B cell (primary cell): ENCODE data around the gene SNX24. TPM values are rescaled to one million over a fixed set of nuclear protein-coding genes. Genes with fewer than 3 reads are reported as not detected.
"Not testable (repeated sequence)": the region's sequence is repeated elsewhere in the genome, so short reads cannot be mapped to it uniquely, and the experiment has no call there.

Source experiments
- ATAC-seq: fragments of 200-7000 bp; cut with Tn5 transposase; one replicate; pipeline ENCODE4 v1.10.0; 2021; ENCODE audit warnings: low read depth, mild to moderate bottlenecking, moderate number of reproducible peaks, moderate library complexity
- CTCF ChIA-PET: fragments of 350-600 bp; sonication (Branson Sonifier 250); formaldehyde crosslinking; loops from one replicate; lab custom pipeline; 2021; ENCODE audit warnings: antibody characterized with exemption, inconsistent platforms; lab: Charles Lee
- POLR2A ChIA-PET: fragments of 350-600 bp; sonication (Branson Sonifier 250); formaldehyde crosslinking; loops from one replicate; lab custom pipeline; 2021; ENCODE audit warnings: antibody characterized with exemption; lab: Charles Lee
- DNase-seq: peaks from one replicate; pipeline ENCODE4 v3.0.0; 2013
- H2AFZ ChIP-seq: 2 replicates; pipeline ENCODE4 v1.6.1; 2012; ENCODE audit warnings: mild to moderate bottlenecking, low read depth, low read length; ENCODE audit not compliant: insufficient read depth, poor library complexity, severe bottlenecking
- H3K27ac ChIP-seq, 2 donors: 1 replicate in 1 of 2; 2 replicates in 1 of 2; pipeline ENCODE4 v1.5.1; 2012 to 2013; ENCODE audit warnings: low read length in 2 of 2, mild to moderate bottlenecking in 2 of 2, moderate library complexity in 1 of 2
- H3K27me3 ChIP-seq, 4 experiments: fragments of 200-600 bp in 1 of 4; sonication (generic) in 1 of 4; replicated peaks in 1 of 4; 1 replicate in 2 of 4; 2 replicates in 2 of 4; pipeline versions ENCODE4 v1.6.1 to v1.7.0; 2013 to 2016; ENCODE audit warnings: low read length in 3 of 4, mild to moderate bottlenecking in 2 of 4, mixed read lengths in 1 of 4, moderate library complexity in 1 of 4; ENCODE audit not compliant: insufficient read depth in 4 of 4, control insufficient read depth in 3 of 4; ENCODE audit errors: control extremely low read depth in 1 of 4
- H3K36me3 ChIP-seq, 2 experiments: replicated peaks in 1 of 2; 1 replicate in 1 of 2; 2 replicates in 1 of 2; pipeline versions ENCODE4 v1.6.1 to v1.7.1; 2013; ENCODE audit warnings: low read length in 1 of 2; ENCODE audit not compliant: insufficient read depth in 2 of 2, control insufficient read depth in 1 of 2; ENCODE audit errors: control extremely low read depth in 1 of 2, extremely low read depth in 1 of 2
- H3K4me1 ChIP-seq, 2 donors: fragments of 200-600 bp in 1 of 2; sonication (generic) in 1 of 2; 1 replicate in 1 of 2; 2 replicates in 1 of 2; pipeline versions ENCODE4 v1.5.1 to v1.6.1; 2013 to 2017; ENCODE audit warnings: low read length in 2 of 2; ENCODE audit not compliant: control insufficient read depth in 2 of 2, insufficient read depth in 2 of 2
- H3K4me2 ChIP-seq: replicated peaks from 2 replicates; pipeline ENCODE3; 2012; ENCODE audit warnings: mild to moderate bottlenecking, low read depth, low read length; ENCODE audit not compliant: poor library complexity, severe bottlenecking
- H3K4me3 ChIP-seq, 5 experiments: fragments of 200-600 bp in 1 of 5; sonication (generic) in 1 of 5; 1 replicate in 3 of 5; 2 replicates in 2 of 5; pipeline versions ENCODE4 v1.5.1 to v1.7.0; 2011 to 2016; ENCODE audit warnings: low read length in 4 of 5, mild to moderate bottlenecking in 4 of 5, low read depth in 2 of 5, control low read depth in 1 of 5, moderate library complexity in 1 of 5; ENCODE audit not compliant: insufficient read depth in 1 of 5; ENCODE audit errors: control extremely low read depth in 1 of 5, extremely low read depth in 1 of 5
- H3K79me2 ChIP-seq: fragments of 200-600 bp; sonication (generic); one replicate; pipeline ENCODE4 v1.6.0; 2016; ENCODE audit warnings: low read length; ENCODE audit not compliant: control insufficient read depth, insufficient read depth
- H3K9ac ChIP-seq: fragments of 200-600 bp; sonication (generic); 2 replicates; pipeline ENCODE4 v1.6.1; 2017; ENCODE audit warnings: mild to moderate bottlenecking, low read length, moderate library complexity
- H3K9me3 ChIP-seq, 3 donors: one replicate each; pipeline versions ENCODE4 v1.6.1 to v1.7.1; 2013; ENCODE audit warnings: low read length in 2 of 3; ENCODE audit not compliant: control insufficient read depth in 2 of 3, insufficient read depth in 1 of 3; ENCODE audit errors: control extremely low read depth in 1 of 3
- H4K20me1 ChIP-seq: 2 replicates; pipeline ENCODE4 v1.6.0; 2012; ENCODE audit warnings: mild to moderate bottlenecking, low read length; ENCODE audit not compliant: insufficient read depth, control insufficient read depth, poor library complexity, severe bottlenecking
- H3K27ac Mint-ChIP-seq: one replicate; pipeline ENCODE4 v1.8.0; 2021; ENCODE audit warnings: mixed read lengths
- H3K27me3 Mint-ChIP-seq: one replicate; pipeline ENCODE4 v1.8.0; 2021; ENCODE audit warnings: mixed read lengths
- H3K4me1 Mint-ChIP-seq: one replicate; pipeline ENCODE4 v1.8.0; 2021; ENCODE audit warnings: mixed read lengths
- H3K4me3 Mint-ChIP-seq: one replicate; pipeline ENCODE4 v1.8.0; 2021; ENCODE audit warnings: mixed read lengths
- H3K9me3 Mint-ChIP-seq: one replicate; pipeline ENCODE4 v1.8.0; 2022; ENCODE audit warnings: mixed read lengths; ENCODE audit not compliant: insufficient read depth
- CTCF ChIP-seq: fragments of 200-600 bp; IDR thresholded peaks from one replicate; pipeline ENCODE4 v1.8.0; 2022; ENCODE audit warnings: antibody characterized with exemption, mild to moderate bottlenecking
- EZH2 ChIP-seq: IDR thresholded peaks from 2 replicates; pipeline ENCODE4 v1.6.1; 2012; ENCODE audit warnings: borderline replicate concordance, low read depth, mild to moderate bottlenecking, moderate library complexity, low read length; ENCODE audit not compliant: insufficient read depth, poor library complexity, severe bottlenecking
- WGBS: methylation state at CpG from one replicate; pipeline ENCODE4 v1.1.5; 2013; ENCODE audit warnings: missing lambda C conversion rate; ENCODE audit not compliant: insufficient coverage; 5-methylcytosine and 5-hydroxymethylcytosine counted together
- intact Hi-C: fragments of 100-400 bp; cut with micrococcal nuclease; formaldehyde crosslinking; loops from one replicate; pipeline ENCODE4 v1.10.0; 2022
- polyA plus RNA-seq: library from polyadenylated mRNA; depleted of rRNA; stranded (reverse); fragments of >200 nt; gene quantifications from 2 replicates; pipeline ENCODE4 v1.2.3, GENCODE V29; 2012
- total RNA-seq, 2 donors: library from RNA; stranded (reverse); fragments of 120-200 nt in 1 of 2; gene quantifications; 1 replicate in 1 of 2; 2 replicates in 1 of 2; pipeline versions ENCODE4 v1.2.3 to v1.2.4, GENCODE V29; 2013 to 2022

The SNX24 gene
- total and polyA plus RNA-seq, 2 donors (not counting 1 experiment from before 2014, with no cell fraction given) = 1.1 to 9.3 TPM

GRCh38 chr5:122971333-122971732, 125.9 kb downstream of the SNX24 start:
- ATAC-seq (no peak), DNase-seq (no peak)
- Histone ChIP-seq H3K9ac (no peak overlapping the region), H3K4me2 (no peak overlapping the region), H3K79me2 (no peaks in the 10 kb centered on the region), H2AFZ (no peak overlapping the region), H4K20me1 (no peaks in the 10 kb centered on the region), H3K9me3 (no peaks in the 10 kb centered on the region), H3K27me3 (no peaks in the 10 kb centered on the region), H3K36me3 (no peaks in the 10 kb centered on the region), H3K4me3 (no peak overlapping the region), H3K27ac (no peak overlapping the region), H3K4me1 (peaks cover 0 to 4% of the 10 kb centered on the region in 2 donors)
- peaks cover 9% of the 10 kb centered on the region for H3K4me1 Mint-ChIP-seq
- intact Hi-C loops = no loop called here
- no peak overlapping the region for H3K4me3 Mint-ChIP-seq
- ChIA-PET CTCF (no interaction called here), POLR2A (no interaction called here)
- no CpG with 5 or more reads among the region's 2 CpGs for WGBS
- TF ChIP-seq EZH2 (no peak), CTCF (no peak)
- no peak overlapping the region for H3K27ac Mint-ChIP-seq
- no peaks in the 10 kb centered on the region for H3K27me3 Mint-ChIP-seq
- no peaks in the 10 kb centered on the region for H3K9me3 Mint-ChIP-seq

GRCh38 chr5:122972877-122973276, 127.5 kb downstream of the SNX24 start:
- Mint-ChIP-seq H3K27ac (no peak overlapping the region), H3K27me3 (no peaks in the 10 kb centered on the region), H3K9me3 (no peaks in the 10 kb centered on the region), H3K4me1 (no peaks in the 10 kb centered on the region), H3K4me3 (no peak overlapping the region)
- ChIA-PET CTCF (no interaction called here), POLR2A (no interaction called here)
- ATAC-seq (no peak), DNase-seq (no peak)
- no peak overlapping the region for H3K9ac ChIP-seq
- no peaks in the 10 kb centered on the region for H3K9me3 ChIP-seq
- H3K4me2 ChIP-seq = no peak overlapping the region
- H3K4me3 ChIP-seq = no peak overlapping the region
- no peaks in the 10 kb centered on the region for H4K20me1 ChIP-seq
- WGBS = 97% methylated on average over 3 of the region's 4 CpGs
- intact Hi-C loops = no loop called here
- no peak overlapping the region for H2AFZ ChIP-seq
- no peak for TF ChIP-seq EZH2
- TF ChIP-seq CTCF = no peak
- no peaks in the 10 kb centered on the region for H3K4me1 ChIP-seq
- no peak overlapping the region for H3K27ac ChIP-seq
- no peaks in the 10 kb centered on the region for H3K27me3 ChIP-seq
- no peaks in the 10 kb centered on the region for H3K79me2 ChIP-seq
- H3K36me3 ChIP-seq = no peaks in the 10 kb centered on the region

DNA sequence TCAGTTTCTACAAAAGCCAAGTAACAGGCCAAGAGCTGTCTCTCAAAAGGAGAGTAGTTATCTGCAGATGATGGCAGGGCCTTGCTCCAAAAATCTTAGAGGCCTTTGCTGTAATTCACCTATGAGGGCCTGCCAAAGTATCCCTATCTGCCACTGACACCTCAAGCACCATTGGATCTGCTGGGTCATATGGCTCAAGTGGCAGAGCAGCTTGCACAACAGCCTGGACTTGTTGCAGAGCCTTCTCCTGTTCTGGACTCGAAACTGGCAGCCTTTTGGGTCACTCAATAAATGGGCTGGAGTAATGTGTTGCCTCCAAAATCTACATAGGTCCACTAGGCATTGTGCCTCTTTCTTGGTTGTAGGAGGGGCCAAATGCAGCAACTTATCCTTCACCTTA, 128.3 kb downstream of the SNX24 start:
- H3K27me3 ChIP-seq, H3K27ac ChIP-seq, H3K9ac ChIP-seq, H3K4me3 Mint-ChIP-seq, H3K4me3 ChIP-seq, H3K9me3 ChIP-seq, H3K27ac Mint-ChIP-seq, intact Hi-C loops, H3K36me3 ChIP-seq, H3K4me2 ChIP-seq, H3K79me2 ChIP-seq, H3K27me3 Mint-ChIP-seq, H4K20me1 ChIP-seq, DNase-seq, H3K9me3 Mint-ChIP-seq, H3K4me1 Mint-ChIP-seq, POLR2A ChIA-PET, CTCF ChIA-PET, H2AFZ ChIP-seq, H3K4me1 ChIP-seq, ATAC-seq: not testable (repeated sequence)
- 100% methylated on average over 1 of the region's 1 CpG for WGBS
